Ovary (tissue), 3 donors: Measurements from ENCODE around the gene TTLL11.
A peak's percentile ranks its signal among the peaks of the same experiment; 100 is the strongest.

Experiments used
- EP300 ChIP-seq: sonication (generic); formaldehyde crosslinking; IDR thresholded peaks from one replicate; pipeline ENCODE4 v1.6.1; 2017; ENCODE audit warnings: antibody characterized with exemption
- POLR2A ChIP-seq: fragments of 450-650 bp; IDR thresholded peaks from one replicate; pipeline ENCODE4 v1.6.1; 2017; ENCODE audit warnings: antibody characterized with exemption, mild to moderate bottlenecking, moderate library complexity
- TF ChIP-seq, protein P1 (sequence below), 3 donors: fragments of 450-650 bp in 2 of 3; fragments of 200-600 bp in 1 of 3; IDR thresholded peaks; one replicate each; pipeline versions ENCODE4 v1.5.1 to v1.8.0; 2016 to 2022; ENCODE audit warnings: antibody characterized with exemption in 3 of 3, mild to moderate bottlenecking in 1 of 3
- donor health status: DM: no; HTN: no; CAD: no.

- TF ChIP-seq POLR2A (peak; percentile 34), EP300 (no peak)
- TF ChIP-seq, protein P1, sequence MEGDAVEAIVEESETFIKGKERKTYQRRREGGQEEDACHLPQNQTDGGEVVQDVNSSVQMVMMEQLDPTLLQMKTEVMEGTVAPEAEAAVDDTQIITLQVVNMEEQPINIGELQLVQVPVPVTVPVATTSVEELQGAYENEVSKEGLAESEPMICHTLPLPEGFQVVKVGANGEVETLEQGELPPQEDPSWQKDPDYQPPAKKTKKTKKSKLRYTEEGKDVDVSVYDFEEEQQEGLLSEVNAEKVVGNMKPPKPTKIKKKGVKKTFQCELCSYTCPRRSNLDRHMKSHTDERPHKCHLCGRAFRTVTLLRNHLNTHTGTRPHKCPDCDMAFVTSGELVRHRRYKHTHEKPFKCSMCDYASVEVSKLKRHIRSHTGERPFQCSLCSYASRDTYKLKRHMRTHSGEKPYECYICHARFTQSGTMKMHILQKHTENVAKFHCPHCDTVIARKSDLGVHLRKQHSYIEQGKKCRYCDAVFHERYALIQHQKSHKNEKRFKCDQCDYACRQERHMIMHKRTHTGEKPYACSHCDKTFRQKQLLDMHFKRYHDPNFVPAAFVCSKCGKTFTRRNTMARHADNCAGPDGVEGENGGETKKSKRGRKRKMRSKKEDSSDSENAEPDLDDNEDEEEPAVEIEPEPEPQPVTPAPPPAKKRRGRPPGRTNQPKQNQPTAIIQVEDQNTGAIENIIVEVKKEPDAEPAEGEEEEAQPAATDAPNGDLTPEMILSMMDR (IDR thresholded peaks at IDR 0.05), result no peak
Measured at GRCh38 chr9:121852651-121853616, 240.2 kb downstream of the TTLL11 start.
